ENCODE data around the gene GET4.

Gene GET4

DNA sequence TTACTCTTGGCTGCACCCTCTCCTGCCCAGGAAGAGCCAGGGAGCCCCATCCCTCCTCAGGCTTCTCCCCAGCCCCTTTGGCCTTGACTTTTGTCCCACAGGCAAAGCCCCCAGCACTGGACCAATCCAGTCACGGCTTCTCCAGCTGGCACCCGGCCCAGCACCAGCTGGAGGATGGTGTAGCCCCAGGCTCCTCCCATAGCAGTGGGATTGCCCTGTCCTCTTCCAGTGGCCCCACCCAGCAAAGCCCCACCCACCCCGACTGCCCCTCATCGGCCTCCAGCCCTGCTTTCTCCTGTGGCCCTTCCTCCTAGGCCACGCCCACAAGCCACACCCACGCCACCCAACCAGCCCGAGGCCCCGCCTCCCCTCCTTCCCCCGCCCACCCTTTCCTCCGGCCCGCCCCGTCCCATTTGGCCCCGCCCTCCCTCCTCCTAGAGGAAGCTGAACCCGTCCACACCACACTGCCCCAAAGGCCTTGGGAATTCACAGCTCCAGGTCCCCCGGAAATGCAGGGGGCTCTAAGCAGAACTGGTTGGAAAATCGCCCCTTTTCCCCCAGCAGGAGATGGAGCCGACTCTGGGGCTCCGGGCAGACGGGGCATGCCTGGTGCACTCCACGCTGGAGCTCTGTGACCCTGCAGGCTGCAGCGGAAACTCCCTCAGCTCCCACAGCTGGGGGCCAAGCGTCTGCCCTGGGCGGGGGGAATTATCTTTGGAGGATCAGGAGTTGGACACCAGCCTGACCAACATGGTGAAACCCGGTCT lies 25.2 kb downstream of the GET4 start:
- DNase-seq = peak; percentile 61 to 75

GRCh38 chr7:902996-903395 lies 26.6 kb downstream of the GET4 start:
- no peak for DNase-seq

DNA sequence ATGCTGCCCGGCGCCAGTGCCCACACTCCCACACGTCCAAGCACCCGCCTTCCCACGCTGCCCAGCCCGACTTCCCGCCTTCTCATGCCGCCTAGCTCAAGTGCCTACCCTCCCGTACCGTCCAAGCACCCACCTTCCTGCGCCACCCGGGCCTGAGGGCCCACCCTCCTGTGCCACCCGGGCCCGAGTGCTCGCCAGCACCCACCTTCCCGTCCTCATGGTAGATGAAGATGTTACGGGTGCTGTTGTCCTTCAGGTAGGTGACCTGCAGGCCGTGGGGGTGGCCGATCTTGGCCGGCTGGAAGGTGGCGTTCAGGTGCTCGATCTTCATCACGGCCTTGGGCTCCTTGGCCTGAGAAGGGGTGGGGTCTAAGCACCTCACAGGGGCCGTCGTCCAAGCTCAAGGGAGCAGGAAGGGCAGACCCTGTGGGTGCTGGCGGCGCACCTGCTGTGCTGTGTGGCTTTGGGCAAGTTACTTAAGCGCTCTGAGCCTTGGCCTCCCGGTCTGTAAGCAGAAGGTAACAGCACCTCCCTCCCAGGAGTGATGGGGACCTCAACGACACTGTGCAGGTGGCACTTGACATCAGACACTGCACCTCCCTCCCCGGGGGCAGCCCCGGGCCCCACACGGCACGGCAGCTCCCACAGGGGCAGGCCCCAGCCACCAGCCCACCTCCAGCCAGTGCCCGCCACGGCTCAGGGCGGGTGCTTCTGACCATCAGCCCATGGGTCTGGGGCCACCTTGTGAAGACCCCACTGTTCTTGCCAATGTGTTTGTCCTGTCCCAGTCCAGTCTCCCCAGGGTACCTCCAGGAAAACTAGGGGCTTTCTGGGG lies 27.8 kb downstream of the GET4 start:
- DNase-seq = no peak

DNA sequence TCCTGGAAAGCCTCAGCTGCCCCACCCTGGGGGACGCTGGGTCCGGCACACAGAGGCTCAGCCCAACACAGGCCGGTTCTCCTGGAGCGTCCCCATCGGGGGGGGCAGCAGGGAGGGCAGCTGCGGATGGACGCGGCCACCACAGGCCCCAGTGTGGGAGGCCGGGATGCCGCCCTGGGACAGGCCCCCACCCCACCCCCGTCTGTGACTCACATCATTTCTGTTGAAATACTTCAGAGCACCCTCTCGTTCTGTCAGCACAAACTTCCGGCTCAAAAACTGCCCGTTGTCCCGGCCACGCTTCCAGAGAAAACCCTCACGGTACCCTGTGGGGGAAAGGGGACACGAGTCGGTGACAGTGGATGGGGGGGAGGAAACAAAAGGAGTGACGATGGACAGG lies 28.5 kb downstream of the GET4 start:
- DNase-seq = no peak

GRCh38 chr7:906776-907157 lies 30.4 kb downstream of the GET4 start:
- DNase-seq = no peak

- DNase-seq = no peak
These were observed 31.0 kb downstream of the GET4 start for GRCh38 chr7:907158-907980.

DNA sequence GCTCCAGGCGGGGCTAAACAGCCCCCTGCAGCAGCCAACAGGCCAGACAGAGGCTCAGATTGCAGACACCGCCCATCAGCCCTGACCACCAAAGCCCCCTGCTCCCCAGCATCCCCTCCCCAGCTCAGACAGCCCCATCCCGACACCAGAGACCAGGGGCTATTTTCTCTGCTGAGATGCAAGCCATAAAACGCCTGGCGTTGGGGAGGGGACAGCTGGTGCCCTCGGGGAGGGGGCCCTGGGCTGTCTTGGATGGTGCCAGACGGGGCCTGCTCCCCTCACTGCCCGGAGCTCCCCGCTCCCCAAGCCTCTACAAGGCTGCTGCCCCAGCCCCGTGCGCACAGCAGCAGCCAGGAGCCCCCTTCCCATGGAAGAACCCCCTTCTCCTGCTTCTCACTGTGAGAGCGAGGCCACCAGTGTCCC lies 31.8 kb downstream of the GET4 start:
- no peak for DNase-seq

GRCh38 chr7:908591-909357 lies 32.4 kb downstream of the GET4 start:
- DNase-seq = peak; percentile 74 to 78

GRCh38 chr7:909358-910329 lies 33.3 kb downstream of the GET4 start:
- peak in 1 of 2 donors; percentile 39 for DNase-seq

- no peak for DNase-seq
These were observed 34.1 kb downstream of the GET4 start for GRCh38 chr7:910441-910861.

GRCh38 chr7:910931-911431 lies 34.6 kb downstream of the GET4 start:
- DNase-seq = no peak

DNA sequence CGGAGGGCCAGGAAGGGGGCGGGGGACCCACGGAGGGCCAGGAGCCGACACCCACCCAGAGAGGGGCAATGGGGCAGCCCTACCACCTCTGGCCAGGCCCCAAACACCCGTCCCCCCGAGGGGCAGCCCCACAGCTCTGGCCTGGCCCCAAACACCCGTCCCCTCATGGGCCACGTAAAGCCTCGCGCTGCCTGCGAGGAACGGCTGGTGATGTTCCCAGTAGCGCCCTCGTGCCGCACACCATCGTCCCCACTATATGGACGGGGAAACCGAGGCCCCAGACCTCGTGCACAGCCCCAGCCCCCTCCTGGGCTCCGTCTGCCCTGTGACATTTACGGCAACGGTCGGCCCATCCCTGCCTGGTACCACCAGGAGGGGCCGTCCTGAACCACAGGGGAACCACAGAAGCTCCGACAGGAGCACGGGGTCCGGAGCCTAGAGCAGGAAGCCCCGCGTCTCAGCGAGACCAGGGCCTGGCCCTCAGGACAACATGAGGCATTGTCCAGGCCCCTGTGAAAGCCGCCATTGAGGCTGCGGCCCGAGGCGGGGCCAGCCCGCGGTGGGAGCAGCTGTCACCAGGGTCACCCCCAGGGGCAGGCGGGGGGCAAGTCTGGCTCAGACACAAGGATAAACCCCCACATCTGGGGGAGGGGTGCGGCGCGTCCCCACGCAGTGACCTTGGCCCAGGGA lies 35.6 kb downstream of the GET4 start:
- DNase-seq = no peak

DNA sequence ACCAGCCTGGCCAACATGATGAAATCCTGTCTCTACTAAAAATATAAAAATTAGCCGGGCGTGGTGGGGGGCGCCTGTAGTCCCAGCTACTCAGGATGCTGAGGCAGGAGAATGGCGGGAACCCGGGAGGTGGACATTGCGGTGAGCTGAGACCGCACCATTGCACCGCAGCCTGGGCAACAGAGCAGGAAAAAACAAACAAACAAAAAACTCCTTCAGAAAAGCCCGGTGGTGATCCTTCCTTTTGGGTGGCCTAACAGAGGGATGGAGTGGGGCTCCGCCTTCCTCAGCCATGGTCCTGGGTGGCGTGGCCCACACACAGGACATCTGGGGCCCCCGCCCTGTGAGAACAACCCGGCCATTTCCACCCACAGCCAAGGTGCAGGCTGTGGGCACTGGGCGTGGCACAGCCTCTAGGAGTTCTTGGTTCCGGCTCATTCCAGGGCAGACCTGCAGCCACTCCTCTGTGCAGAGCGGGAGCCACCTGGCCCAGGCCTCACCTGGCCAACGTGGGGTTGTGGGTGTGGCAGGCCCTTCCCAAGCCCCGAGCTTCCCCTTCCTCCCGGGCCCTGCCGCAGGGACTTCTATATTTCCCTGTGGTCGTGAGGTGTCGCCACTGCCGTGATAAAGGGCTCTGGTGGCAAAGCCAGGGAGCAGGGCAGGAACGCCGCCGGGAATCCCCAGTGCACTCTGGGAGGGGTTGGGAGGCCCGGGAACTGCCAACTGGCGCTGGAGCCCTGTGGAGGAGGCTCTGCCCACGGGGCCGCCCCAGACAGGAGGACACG lies 37.6 kb downstream of the GET4 start:
- no peak for DNase-seq

- DNase-seq = no peak
These were observed 38.3 kb downstream of the GET4 start for GRCh38 chr7:914521-915194.

GRCh38 chr7:915291-916218 lies 39.2 kb downstream of the GET4 start:
- no peak for DNase-seq

GRCh38 chr7:916291-916941 lies 40.1 kb downstream of the GET4 start:
- DNase-seq = no peak
